Large intestine (tissue), 3 donors: ENCODE results near the gene HBG2. TPM values are rescaled to one million over a fixed set of nuclear protein-coding genes. Genes with fewer than 3 reads are reported as not detected.

Experiments used
- DNase-seq, 2 donors: peaks; one replicate each; pipeline versions ENCODE4 v3.0.0 to v3.0.0-alpha.2; 2013
- H3K27ac ChIP-seq: one replicate; pipeline ENCODE4 v1.5.1; 2013; ENCODE audit warnings: low read length
- H3K27me3 ChIP-seq: 2 replicates; pipeline ENCODE4 v1.6.1; 2013; ENCODE audit warnings: low read length; ENCODE audit not compliant: control insufficient read depth, insufficient read depth
- H3K36me3 ChIP-seq: 2 replicates; pipeline ENCODE4 v1.6.1; 2013; ENCODE audit warnings: low read length; ENCODE audit not compliant: control insufficient read depth, insufficient read depth
- H3K4me1 ChIP-seq: one replicate; pipeline ENCODE4 v1.6.1; 2013; ENCODE audit warnings: low read length; ENCODE audit not compliant: control insufficient read depth, insufficient read depth
- H3K4me3 ChIP-seq: one replicate; pipeline ENCODE4 v1.5.1; 2013; ENCODE audit warnings: low read length
- H3K9me3 ChIP-seq: one replicate; pipeline ENCODE4 v1.6.1; 2013; ENCODE audit warnings: mild to moderate bottlenecking, low read depth, low read length, moderate library complexity; ENCODE audit not compliant: control insufficient read depth
- WGBS: methylation state at CpG from one replicate; pipeline ENCODE4 v1.1.5; 2013; ENCODE audit warnings: low lambda C conversion rate; ENCODE audit not compliant: insufficient coverage; 5-methylcytosine and 5-hydroxymethylcytosine counted together
- polyA plus RNA-seq: library from polyadenylated mRNA; unstranded; fragments of 120-200 nt; gene quantifications from one replicate; pipeline ENCODE4 v1.2.1, GENCODE V29; 2013

HBG2 gene
- polyA plus RNA-seq, 1 donor: 2,367 TPM

- H3K27ac ChIP-seq: no peak overlapping the region
- DNase-seq: no peak
- H3K4me1 ChIP-seq: no peaks in the 10 kb centered on the region
- no peak overlapping the region for H3K4me3 ChIP-seq
- WGBS: no CpG with 5 or more reads among the region's 3 CpGs
- H3K9me3 ChIP-seq: no peaks in the 10 kb centered on the region
- no peaks in the 10 kb centered on the region for H3K36me3 ChIP-seq
- H3K27me3 ChIP-seq: no peaks in the 10 kb centered on the region
These were observed 28.5 kb upstream of the HBG2 start for GRCh38 chr11:5283086-5283485.

- H3K27me3 ChIP-seq: no peaks in the 10 kb centered on the region
- no CpG with 5 or more reads among the region's 2 CpGs for WGBS
- no peaks in the 10 kb centered on the region for H3K9me3 ChIP-seq
- H3K4me3 ChIP-seq: no peak overlapping the region
- no peaks in the 10 kb centered on the region for H3K36me3 ChIP-seq
- no peak for DNase-seq
- no peaks in the 10 kb centered on the region for H3K4me1 ChIP-seq
- H3K27ac ChIP-seq: no peak overlapping the region
These were observed 28.0 kb upstream of the HBG2 start for GRCh38 chr11:5282628-5283027.

- H3K27me3 ChIP-seq: no peaks in the 10 kb centered on the region
- no peaks in the 10 kb centered on the region for H3K4me1 ChIP-seq
- no peak for DNase-seq
These were observed 27.0 kb upstream of the HBG2 start for GRCh38 chr11:5281596-5281995.

GRCh38 chr11:5280582-5281102 is 26.1 kb upstream of the HBG2 start:
- H3K27ac ChIP-seq: no peak overlapping the region
- no peaks in the 10 kb centered on the region for H3K36me3 ChIP-seq
- no peaks in the 10 kb centered on the region for H3K27me3 ChIP-seq
- H3K9me3 ChIP-seq: no peaks in the 10 kb centered on the region
- no peak overlapping the region for H3K4me3 ChIP-seq
- peak in 1 of 2 donors; percentile 16 for DNase-seq
- no peaks in the 10 kb centered on the region for H3K4me1 ChIP-seq
- WGBS: 65% methylated on average over 2 of the region's 3 CpGs

More at GRCh38 chr11:5281596-5281995, 27.0 kb upstream of the HBG2 start:
- Histone ChIP-seq H3K4me3 (no peak overlapping the region), H3K9me3 (no peaks in the 10 kb centered on the region), H3K36me3 (no peaks in the 10 kb centered on the region), H3K27ac (no peak overlapping the region)

- Histone ChIP-seq H3K4me3 (no peak overlapping the region), H3K4me1 (no peaks in the 10 kb centered on the region), H3K9me3 (no peaks in the 10 kb centered on the region), H3K36me3 (no peaks in the 10 kb centered on the region), H3K27me3 (no peaks in the 10 kb centered on the region), H3K27ac (no peak overlapping the region)
- no CpG with 5 or more reads among the region's 4 CpGs for WGBS
- no peak for DNase-seq
These were observed 25.0 kb upstream of the HBG2 start for GRCh38 chr11:5279471-5280090.

- Histone ChIP-seq H3K9me3 (no peaks in the 10 kb centered on the region), H3K4me1 (no peaks in the 10 kb centered on the region), H3K27ac (no peak overlapping the region), H3K4me3 (no peak overlapping the region), H3K27me3 (no peaks in the 10 kb centered on the region), H3K36me3 (no peaks in the 10 kb centered on the region)
- no CpG with 5 or more reads among the region's 1 CpG for WGBS
- no peak for DNase-seq
These were observed 23.3 kb upstream of the HBG2 start for GRCh38 chr11:5277807-5278382.

- 60% methylated on average over 1 of the region's 2 CpGs for WGBS
- H3K9me3 ChIP-seq: no peaks in the 10 kb centered on the region
- no peaks in the 10 kb centered on the region for H3K36me3 ChIP-seq
- H3K27ac ChIP-seq: no peak overlapping the region
- no peaks in the 10 kb centered on the region for H3K27me3 ChIP-seq
- DNase-seq: no peak
- no peaks in the 10 kb centered on the region for H3K4me1 ChIP-seq
- H3K4me3 ChIP-seq: no peak overlapping the region
These were observed 22.1 kb upstream of the HBG2 start for GRCh38 chr11:5276697-5277096.

- no CpG with 5 or more reads among the region's 6 CpGs for WGBS
- Histone ChIP-seq H3K4me3 (no peak overlapping the region), H3K4me1 (no peaks in the 10 kb centered on the region), H3K9me3 (no peaks in the 10 kb centered on the region), H3K27ac (no peak overlapping the region), H3K36me3 (no peaks in the 10 kb centered on the region), H3K27me3 (no peaks in the 10 kb centered on the region)
- no peak for DNase-seq
These were observed 21.0 kb upstream of the HBG2 start for GRCh38 chr11:5275369-5276110.

- no peak overlapping the region for H3K27ac ChIP-seq
- H3K4me3 ChIP-seq: no peak overlapping the region
- H3K4me1 ChIP-seq: no peaks in the 10 kb centered on the region
- H3K9me3 ChIP-seq: no peaks in the 10 kb centered on the region
- no CpG with 5 or more reads among the region's 5 CpGs for WGBS
- H3K27me3 ChIP-seq: no peaks in the 10 kb centered on the region
- no peak for DNase-seq
- H3K36me3 ChIP-seq: no peaks in the 10 kb centered on the region
These were observed 19.8 kb upstream of the HBG2 start for GRCh38 chr11:5274395-5274794.

GRCh38 chr11:5272395-5273017 is 17.9 kb upstream of the HBG2 start:
- no peak overlapping the region for H3K27ac ChIP-seq
- H3K36me3 ChIP-seq: no peaks in the 10 kb centered on the region
- DNase-seq: no peak
- WGBS: 100% methylated on average over 1 of the region's 4 CpGs
- H3K4me3 ChIP-seq: no peak overlapping the region
- H3K9me3 ChIP-seq: no peaks in the 10 kb centered on the region
- no peaks in the 10 kb centered on the region for H3K27me3 ChIP-seq
- H3K4me1 ChIP-seq: no peaks in the 10 kb centered on the region
